ENCODE results near the gene RFX5. TPM values are rescaled to one million over a fixed set of nuclear protein-coding genes. Genes with fewer than 3 reads are reported as not detected.

Gene RFX5
- total and polyA plus RNA-seq, 9 of the 15 experiments (the other 6 are each of a cell fraction or from before 2014, with no cell fraction given) = 3.8 to 48.2 (median 32.2) TPM

- TF ChIP-seq, protein P1, sequence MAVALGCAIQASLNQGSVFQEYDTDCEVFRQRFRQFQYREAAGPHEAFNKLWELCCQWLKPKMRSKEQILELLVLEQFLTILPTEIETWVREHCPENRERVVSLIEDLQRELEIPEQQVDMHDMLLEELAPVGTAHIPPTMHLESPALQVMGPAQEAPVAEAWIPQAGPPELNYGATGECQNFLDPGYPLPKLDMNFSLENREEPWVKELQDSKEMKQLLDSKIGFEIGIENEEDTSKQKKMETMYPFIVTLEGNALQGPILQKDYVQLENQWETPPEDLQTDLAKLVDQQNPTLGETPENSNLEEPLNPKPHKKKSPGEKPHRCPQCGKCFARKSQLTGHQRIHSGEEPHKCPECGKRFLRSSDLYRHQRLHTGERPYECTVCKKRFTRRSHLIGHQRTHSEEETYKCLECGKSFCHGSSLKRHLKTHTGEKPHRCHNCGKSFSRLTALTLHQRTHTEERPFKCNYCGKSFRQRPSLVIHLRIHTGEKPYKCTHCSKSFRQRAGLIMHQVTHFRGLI (CRISPR knock-in tag; IDR thresholded peaks at IDR 0.05) = no peak
- TF ChIP-seq CREBBP (IDR thresholded peaks at IDR 0.05; ENCODE audit: low read depth, low read length) (no peak), NCOA1 (IDR thresholded peaks at IDR 0.05; ENCODE audit: low read depth) (peak; percentile 86), ZNF311 (CRISPR knock-in tag; IDR thresholded peaks at IDR 0.05) (no peak; the same call in 1 of the 2 replicates), ZNF511 (CRISPR knock-in tag; IDR thresholded peaks at IDR 0.05) (no peak), TAF9B (IDR thresholded peaks at IDR 0.05; ENCODE audit: partially characterized antibody) (peak; percentile 100), SAP30 (IDR thresholded peaks at IDR 0.05; ENCODE audit: borderline replicate concordance, insufficient read depth, low read depth, low read length, poor library complexity, severe bottlenecking) (peak; percentile 86), CCAR2 (IDR thresholded peaks at IDR 0.05; ENCODE audit: low read depth, low read length) (no peak), PRMT5 (CRISPR knock-in tag; IDR thresholded peaks at IDR 0.05) (no peak), SIX5 (IDR thresholded peaks at IDR 0.05; ENCODE audit: borderline replicate concordance in 1 of 2, insufficient read depth in 1 of 2, low read depth in 1 of 2, low read length in 2 of 2) (no peak), HMGXB4 (CRISPR knock-in tag; IDR thresholded peaks at IDR 0.05) (no peak; the same call in 1 of the 2 replicates), ZFP1 (CRISPR knock-in tag; IDR thresholded peaks at IDR 0.05) (no peak), NR4A1 (CRISPR knock-in tag; IDR thresholded peaks at IDR 0.05) (no peak), NR4A1 (tag; IDR thresholded peaks at IDR 0.05) (peak; percentile 89), ZNF785 (CRISPR knock-in tag; IDR thresholded peaks at IDR 0.05) (no peak), HDAC3 (IDR thresholded peaks at IDR 0.05; ENCODE audit: borderline replicate concordance, partially characterized antibody) (peak; percentile 84)
- TF ChIP-seq, protein P2, sequence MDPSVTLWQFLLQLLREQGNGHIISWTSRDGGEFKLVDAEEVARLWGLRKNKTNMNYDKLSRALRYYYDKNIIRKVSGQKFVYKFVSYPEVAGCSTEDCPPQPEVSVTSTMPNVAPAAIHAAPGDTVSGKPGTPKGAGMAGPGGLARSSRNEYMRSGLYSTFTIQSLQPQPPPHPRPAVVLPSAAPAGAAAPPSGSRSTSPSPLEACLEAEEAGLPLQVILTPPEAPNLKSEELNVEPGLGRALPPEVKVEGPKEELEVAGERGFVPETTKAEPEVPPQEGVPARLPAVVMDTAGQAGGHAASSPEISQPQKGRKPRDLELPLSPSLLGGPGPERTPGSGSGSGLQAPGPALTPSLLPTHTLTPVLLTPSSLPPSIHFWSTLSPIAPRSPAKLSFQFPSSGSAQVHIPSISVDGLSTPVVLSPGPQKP (CRISPR knock-in tag; IDR thresholded peaks at IDR 0.05) = no peak
- TF ChIP-seq, protein P3, sequence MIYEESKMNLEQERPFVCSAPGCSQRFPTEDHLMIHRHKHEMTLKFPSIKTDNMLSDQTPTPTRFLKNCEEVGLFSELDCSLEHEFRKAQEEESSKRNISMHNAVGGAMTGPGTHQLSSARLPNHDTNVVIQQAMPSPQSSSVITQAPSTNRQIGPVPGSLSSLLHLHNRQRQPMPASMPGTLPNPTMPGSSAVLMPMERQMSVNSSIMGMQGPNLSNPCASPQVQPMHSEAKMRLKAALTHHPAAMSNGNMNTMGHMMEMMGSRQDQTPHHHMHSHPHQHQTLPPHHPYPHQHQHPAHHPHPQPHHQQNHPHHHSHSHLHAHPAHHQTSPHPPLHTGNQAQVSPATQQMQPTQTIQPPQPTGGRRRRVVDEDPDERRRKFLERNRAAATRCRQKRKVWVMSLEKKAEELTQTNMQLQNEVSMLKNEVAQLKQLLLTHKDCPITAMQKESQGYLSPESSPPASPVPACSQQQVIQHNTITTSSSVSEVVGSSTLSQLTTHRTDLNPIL (CRISPR knock-in tag; IDR thresholded peaks at IDR 0.05) = no peak
- TF ChIP-seq, protein P4, sequence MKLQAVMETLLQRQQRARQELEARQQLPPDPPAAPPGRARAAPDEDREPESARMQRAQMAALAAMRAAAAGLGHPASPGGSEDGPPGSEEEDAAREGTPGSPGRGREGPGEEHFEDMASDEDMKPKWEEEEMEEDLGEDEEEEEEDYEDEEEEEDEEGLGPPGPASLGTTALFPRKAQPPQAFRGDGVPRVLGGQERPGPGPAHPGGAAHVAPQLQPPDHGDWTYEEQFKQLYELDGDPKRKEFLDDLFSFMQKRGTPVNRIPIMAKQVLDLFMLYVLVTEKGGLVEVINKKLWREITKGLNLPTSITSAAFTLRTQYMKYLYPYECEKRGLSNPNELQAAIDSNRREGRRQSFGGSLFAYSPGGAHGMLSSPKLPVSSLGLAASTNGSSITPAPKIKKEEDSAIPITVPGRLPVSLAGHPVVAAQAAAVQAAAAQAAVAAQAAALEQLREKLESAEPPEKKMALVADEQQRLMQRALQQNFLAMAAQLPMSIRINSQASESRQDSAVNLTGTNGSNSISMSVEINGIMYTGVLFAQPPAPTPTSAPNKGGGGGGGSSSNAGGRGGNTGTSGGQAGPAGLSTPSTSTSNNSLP (IDR thresholded peaks at IDR 0.05; ENCODE audit: borderline replicate concordance, low read depth, low read length) = peak; percentile 77; the same call in 1 of the 2 replicates
Measured at GRCh38 chr1:151311589-151312331, 35.3 kb downstream of the RFX5 start (continued).

Measured in K562 (cell line).